Mammary epithelial cell (primary cell): ENCODE measurements around the gene AHRR.

Experiments
- CTCF ChIP-seq, 2 donors: IDR thresholded peaks in 1 of 2; conservative IDR thresholded peaks in 1 of 2; 2 replicates each; pipeline ENCODE4 v1.5.1; 2011 to 2012; ENCODE audit warnings: inconsistent platforms in 2 of 2, low read length in 2 of 2, mild to moderate bottlenecking in 2 of 2, control low read depth in 1 of 2, low read depth in 1 of 2; ENCODE audit not compliant: insufficient read depth in 1 of 2; ENCODE audit errors: extremely low read depth in 1 of 2
- EZH2 ChIP-seq: IDR thresholded peaks from 2 replicates; pipeline ENCODE4 v1.6.1; 2012; ENCODE audit warnings: low read length, inconsistent platforms, borderline replicate concordance

- no peak for TF ChIP-seq CTCF (conservative IDR thresholded peaks at IDR 0.05 in 1 of 2, IDR thresholded peaks at IDR 0.05 in 1 of 2; ENCODE audit: extremely low read depth in 1 of 2, insufficient read depth in 1 of 2, low read depth in 1 of 2, low read length in 2 of 2)
- no peak for TF ChIP-seq EZH2
These were observed 6.6 kb upstream of the AHRR start for GRCh38 chr5:314676-315487.
